Right forelimb (tissue), 1 donor: ENCODE measurements around the gene KCNB1.
A peak's percentile ranks its signal among the peaks of the same experiment; 100 is the strongest.

Experiments used
- DNase-seq: peaks from one replicate; pipeline ENCODE4 v3.0.0-alpha.2; 2018

KCNB1 gene

DNA sequence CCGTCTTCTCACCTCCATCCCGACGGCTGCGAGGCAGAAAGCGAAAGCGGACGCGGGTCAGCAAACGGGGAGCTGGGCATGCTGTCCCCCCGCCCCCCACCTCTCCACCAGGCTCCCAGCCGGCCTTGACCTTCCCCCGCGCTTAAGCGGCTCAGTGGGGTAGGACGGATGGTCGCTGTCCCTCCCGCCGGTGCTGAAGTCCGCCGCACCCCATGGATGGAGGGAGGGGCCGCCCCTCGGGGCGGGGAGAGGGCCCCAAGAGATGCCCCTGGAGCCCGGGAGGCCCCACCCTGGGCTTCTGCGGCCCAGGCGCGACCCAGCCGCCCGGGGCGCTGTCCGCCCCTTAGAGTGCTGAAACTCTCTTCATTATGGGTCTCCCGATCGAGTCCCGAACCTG lies at the start of gene KCNB1:
Gene KCNB1 (minus strand): TSS at position 48 of the 397 bp plus-strand sequence. CDS start 188 bp downstream, outside the sequence.
- peak; percentile 78 for DNase-seq

DNA sequence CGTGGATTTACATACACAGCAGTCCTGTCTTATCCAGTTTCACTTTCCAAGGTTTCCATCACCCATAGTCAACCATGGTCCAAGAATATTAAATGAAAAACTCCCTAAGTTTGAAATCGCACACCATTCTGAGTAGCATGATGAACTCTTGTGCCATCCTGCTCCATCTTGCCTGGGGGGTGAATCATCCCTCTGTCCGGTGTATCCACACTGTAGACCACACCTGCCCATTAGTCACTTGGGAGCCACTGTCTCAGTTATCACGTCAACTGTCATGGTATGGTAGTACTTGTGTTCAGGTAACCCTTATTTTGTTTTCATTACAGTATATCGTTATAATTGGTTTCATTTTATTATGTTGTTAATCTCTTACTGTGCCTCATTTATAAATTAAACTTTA lies 47.0 kb upstream of the KCNB1 start:
- no peak for DNase-seq

DNA sequence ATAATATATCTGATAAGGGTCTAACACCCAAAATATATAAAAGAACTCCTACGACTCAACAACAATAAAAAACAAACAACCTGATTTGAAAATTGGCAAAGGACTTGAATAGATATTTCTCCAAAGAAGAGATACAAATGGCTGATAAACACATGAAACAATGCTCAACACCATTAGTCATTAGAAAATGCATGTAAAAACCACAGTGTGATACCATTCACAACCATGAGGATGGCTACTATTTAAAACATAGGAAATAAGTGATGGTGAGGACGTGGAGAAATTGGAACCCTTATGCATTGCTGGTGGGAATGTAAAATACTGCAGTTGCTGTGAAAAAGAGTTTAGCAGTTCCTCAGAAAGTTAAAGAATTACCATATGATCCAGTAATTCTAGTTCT lies 44.1 kb upstream of the KCNB1 start:
- DNase-seq, result no peak

DNA sequence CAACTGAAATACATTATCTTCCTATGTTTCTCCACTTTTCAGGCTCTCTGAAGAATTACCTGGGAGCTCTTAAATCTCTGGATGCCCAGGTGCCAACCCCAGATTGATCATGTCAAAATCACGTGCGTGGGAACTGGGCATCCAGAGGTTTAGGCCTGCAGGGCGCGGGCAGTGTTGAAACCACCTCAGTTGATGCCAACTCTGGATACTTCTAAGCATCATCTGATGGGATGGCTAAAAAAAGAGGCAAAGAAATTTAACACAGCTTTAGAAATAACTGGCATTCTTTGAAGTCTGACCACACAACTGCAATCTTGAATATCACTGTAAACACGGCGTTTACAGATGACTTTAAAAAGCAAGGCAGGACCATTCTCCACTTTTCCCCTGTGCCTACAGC lies 43.6 kb upstream of the KCNB1 start:
- no peak for DNase-seq

DNA sequence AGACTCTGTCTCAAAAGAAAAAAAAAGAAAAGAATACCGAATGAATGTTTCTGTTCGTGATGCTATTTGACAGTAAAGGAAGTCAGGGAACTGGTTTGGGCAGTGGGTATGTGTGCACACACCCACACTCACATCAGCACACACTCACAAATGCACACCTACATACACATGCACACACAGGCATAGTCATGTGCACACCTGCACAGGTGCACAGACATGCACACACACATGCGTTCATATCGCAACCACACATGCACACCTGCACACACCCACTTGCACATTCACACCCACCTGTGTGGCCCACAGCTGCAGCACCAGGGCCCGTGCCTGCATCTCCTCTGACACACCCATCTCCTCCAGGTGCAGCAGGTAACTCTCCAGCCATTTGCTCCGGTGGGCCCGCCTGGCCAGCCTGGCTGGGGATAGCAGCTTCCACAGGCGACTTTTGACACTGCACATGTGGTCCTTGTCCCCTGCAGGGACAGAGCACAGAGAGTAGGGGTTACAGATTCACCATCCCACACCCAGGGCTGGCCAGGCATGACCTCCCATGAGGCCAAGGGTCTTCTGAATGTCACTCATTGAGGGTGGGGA lies 41.4 kb upstream of the KCNB1 start:
- DNase-seq, result no peak

DNA sequence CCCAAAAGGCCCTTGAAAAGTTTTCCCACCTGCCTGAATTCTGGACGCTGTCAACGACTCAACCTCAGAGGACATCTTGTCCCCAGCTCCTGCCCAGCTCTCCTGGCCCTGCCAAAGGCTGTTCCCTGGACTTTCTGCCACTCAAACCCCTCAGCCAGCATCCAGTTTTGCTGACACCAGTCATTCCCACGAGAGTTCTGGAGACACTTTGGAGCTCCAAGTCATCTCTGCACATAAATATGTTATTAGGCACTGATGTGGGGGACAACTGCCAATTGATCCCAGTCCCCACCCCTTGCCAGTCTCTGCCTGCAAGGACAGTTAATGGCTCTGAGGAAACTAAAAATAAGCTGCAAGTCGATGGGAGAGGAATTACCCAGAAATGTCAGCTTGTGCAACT lies 38.9 kb upstream of the KCNB1 start:
- no peak for DNase-seq

DNA sequence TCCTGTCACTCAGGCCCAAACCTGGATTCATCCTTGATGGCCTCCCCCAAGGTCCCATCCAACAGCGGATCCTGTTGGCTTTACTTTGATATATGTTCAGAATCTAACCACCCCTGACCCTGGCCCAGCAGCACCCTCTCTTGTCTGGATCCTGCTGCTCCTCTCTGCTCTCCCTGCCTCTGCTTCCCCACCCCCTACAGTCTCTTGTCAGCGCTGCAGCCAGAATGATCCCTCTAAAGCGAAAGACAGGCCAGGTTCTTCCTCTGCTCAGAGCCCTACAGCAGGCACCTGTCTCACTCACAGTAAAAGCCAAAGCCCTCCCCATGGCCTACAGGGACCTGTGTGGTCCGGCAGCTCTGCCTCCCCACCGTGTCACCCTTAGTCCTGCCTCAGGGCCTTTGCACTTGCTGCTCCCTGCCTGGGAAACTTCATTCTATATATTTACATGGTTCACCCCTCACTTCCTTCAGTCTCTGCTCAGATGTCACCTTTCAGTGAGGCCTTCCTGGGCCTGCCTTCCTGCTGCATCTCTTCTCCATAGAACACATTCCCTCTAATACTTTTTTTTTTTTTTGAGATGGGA lies 37.4 kb upstream of the KCNB1 start:
- no peak for DNase-seq

DNA sequence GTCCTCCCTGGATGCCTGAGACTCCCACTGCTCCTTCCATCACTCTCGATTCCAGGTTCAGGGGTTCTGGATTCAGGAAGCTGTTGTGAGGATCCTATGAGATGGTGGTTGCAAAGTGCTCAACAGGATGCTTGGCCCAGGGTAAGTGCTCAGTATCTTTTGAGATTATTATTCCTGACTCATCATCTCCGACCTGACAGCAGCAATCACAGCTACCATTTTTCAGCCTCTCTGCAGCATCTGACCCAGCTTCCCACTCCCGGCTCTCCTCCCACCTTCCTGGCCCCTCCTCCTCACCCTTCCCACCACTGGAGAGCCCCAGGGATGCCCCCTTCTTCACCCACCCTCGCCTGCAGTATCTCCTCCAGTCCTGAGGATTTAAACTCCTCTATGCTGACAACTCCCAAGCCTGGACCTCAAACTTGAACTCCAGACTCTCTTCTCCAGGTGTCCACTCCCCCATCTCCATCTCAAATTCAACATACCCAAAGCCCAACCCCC lies 36.8 kb upstream of the KCNB1 start:
- DNase-seq, result no peak

DNA sequence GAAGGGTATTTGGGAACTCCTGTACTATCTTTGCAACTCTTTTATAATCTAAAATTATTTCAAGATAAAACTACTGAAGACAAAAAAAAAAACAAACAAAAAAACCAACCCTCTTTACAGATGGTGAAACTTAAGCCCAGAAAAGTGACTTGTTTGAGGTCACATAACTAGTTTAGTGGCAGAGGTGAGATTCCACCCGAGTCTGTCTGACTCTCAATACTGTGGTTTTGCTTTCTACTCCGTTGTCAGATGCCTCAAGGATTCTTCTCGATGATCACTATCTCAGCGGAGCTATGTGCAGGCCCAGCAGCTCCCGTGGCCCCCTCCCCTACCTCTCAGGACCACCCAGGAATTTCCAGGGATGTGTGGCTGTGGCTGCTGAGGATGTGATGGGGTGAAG lies 36.1 kb upstream of the KCNB1 start:
- DNase-seq, result no peak

DNA sequence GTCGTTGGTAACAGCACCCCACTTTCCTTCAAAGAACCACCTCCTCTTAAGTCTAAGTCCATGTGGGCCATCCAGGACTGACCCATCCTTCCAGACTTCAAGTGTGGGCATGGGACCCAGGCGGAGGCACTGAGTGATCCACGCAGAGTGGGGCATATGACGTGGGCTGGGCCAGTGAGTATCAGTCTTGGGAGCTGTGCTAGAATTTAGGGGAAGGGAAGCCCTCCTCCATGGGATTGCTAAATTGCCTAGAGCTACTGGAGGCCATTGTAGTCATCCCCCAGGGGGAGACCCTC lies 35.3 kb upstream of the KCNB1 start:
- DNase-seq, result no peak

DNA sequence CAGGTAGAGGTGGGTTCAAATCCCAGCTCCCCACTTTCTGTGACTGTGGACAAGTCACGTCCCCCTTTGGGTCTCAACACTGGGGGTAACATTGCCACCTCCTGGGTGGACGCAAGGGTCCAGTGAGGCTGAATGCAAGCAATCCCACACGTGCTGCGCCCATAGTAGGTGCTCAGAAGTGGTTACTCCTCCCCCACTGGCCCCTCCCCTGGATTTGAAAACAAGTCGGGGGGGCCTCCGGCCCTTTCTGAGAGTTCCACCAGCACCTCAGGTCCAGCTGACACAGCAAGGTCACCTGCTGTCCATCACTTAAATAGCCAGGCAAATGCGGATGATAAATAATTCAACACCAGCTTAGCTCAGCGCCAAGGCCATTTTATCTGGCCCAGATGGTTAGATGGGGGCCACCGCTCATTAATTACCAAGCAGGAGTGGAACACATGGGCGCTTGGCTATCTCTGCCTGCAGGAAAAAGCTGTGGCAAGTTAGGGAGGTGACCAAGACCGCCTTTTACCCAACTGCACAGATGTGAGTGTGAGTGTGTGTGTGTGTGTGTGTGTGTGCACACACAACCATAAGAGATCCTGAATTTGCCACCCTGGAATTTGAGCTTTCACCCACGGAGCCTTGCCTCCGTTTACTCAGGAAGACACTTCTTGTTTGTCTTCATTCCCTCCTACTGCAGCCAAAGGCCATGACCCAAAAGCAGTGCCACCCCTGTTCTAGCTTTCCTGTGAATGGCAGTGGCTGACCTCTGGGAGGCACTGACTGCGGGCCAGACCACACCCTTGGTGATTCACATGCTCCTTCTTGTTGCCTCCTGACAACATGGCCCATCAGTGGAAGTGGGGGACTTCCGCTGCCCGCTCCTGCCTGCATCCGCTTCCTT lies 34.7 kb upstream of the KCNB1 start:
- no peak for DNase-seq

DNA sequence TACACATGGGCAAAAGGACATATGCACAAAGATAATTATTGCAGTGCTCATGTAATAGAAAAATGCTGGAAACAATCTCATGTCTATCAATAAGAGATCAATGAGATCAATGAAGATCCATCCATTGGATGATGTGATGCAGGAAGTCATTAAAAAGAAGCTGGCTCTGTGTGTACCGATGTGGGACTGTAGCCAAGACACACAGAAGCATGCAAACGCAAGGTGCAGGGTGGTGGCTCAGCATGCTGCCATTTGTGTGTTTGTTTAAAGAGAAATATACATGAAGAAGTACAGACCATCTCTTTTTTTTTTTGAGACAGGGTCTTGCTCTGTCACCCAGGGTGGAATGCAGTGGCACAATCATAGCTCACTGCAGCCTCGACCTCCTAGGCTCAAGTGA lies 33.1 kb upstream of the KCNB1 start:
- no peak for DNase-seq

DNA sequence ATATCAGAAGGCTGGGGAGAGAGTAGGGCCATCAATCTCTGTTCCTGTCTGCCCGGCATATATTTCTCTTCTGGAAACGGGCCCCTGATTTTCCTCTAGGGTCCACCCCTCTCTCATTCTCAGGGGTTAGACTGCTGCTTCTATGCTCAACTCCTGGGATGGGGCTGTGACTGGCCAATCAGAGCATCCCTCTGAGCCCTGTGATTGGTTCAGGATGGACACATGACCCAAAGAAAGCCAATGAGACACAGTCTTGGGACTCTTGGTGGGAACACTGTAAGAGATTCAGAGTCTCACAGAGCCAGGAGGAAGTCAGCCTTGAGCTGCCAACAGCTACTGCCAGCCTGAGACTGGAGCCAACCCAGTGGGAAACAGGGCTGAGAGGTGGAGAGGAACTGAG lies 31.0 kb upstream of the KCNB1 start:
- no peak for DNase-seq

DNA sequence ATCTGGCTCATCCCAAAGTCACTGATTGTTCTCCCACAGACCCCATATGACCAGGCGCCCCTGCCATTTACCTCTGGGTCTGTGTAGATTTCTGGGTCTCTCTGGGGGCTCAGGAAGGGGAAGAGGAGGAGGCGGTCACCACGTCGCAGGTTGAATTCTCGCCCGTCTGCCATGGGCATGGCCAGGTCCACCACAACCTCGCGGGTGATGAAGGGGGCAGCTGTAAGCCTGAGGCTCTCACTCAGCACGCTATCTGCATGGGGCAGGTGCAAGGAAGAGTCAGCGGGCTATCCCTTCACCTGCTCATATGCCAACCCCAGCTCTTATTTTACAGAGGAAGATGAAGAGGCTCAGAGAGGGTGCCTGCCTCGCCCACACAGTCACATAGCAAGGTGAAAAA lies 30.5 kb upstream of the KCNB1 start:
- DNase-seq, result no peak

DNA sequence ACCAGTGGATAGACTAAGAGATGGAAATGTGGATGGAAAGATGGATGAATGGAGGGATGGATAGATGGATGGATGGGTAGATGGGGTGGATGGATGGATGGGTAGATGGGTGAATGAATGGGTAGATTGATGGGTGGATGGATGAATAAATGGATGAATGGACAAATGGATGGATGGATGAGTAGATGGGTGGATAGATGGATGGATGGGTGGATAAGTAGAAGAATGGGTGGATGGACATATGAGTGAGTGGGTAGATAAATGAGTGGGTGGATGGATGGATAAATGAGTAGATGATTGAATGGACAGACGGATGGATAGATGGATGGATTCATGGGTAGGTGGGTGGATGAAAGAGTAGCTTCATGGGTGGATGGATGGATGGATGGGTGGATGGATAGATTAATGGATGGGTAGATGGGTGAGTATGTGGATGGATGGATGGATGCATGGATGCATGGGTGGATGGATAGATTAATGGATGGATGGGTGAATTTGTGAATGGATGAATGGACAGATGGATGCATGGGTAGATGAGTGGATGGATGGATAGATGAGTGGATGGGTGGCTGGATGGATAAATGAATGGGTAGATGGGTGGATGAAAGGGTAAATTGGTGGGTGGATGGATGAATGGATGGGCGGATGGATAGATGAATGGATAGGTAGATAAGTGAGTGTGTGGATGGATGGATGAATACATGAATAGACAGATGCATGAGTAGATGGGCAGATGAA lies 29.5 kb upstream of the KCNB1 start:
- DNase-seq, result no peak

DNA sequence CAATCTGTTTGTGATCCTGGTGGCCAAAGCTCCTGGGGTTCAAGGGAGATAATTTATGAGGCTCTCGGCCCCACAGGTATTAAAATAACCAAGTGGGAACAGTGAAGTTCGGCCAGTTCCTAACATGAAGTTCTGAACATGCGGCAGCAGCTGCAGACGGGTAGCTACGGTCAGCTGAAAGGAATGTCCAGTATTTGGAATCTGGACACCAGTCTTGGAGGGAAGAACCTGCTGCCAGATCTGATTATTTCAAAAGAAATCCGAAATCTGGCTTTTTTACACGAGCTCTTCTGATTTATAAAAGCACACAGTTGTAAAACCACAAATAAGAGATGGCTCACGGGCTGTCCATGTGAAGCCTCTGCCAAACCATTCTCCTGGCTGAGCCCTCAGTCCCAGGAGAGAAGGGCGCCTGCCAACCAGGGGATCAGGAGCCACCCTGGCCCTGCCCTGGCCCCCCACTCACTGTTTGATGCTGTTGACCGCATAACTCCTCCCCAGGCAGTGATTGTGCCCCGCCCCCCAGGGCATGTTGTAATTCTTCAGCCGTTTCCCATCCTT lies 28.2 kb upstream of the KCNB1 start:
- no peak for DNase-seq

DNA sequence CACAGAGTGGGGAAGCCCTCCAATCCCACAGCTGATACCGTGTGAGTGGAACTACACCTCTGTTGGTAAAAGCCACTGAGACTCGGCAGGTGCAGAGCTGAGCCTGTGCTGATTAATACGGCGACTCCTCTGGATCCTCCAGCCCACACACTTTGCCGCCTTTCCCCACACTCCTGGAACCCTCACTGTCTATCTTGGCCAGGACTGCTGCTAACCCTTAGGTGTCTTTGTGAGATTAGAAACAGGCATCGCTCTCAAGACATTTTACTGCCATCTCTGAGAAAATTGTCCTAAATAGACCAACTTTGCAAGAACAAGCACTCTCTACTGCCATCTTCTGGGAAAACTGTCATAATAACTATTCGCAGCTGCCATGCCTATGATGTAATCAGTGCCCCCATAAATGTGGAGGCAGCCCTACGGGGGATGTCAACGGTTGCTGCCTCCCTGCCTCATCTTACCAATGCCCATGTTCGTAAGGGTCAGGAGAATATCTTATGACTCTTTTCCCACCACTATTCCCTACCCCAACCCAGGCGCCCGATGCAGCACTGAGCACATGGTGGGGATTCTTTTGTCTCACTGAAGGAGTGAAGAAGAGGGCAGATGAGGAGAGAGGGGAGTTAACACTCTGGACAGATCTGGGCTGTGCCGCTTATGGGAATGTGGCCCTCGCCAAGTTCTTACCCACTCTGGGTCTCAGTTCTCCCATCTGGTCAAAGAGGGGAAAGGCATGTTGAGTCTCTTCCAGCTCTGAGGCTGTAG lies 26.1 kb upstream of the KCNB1 start:
- no peak for DNase-seq

DNA sequence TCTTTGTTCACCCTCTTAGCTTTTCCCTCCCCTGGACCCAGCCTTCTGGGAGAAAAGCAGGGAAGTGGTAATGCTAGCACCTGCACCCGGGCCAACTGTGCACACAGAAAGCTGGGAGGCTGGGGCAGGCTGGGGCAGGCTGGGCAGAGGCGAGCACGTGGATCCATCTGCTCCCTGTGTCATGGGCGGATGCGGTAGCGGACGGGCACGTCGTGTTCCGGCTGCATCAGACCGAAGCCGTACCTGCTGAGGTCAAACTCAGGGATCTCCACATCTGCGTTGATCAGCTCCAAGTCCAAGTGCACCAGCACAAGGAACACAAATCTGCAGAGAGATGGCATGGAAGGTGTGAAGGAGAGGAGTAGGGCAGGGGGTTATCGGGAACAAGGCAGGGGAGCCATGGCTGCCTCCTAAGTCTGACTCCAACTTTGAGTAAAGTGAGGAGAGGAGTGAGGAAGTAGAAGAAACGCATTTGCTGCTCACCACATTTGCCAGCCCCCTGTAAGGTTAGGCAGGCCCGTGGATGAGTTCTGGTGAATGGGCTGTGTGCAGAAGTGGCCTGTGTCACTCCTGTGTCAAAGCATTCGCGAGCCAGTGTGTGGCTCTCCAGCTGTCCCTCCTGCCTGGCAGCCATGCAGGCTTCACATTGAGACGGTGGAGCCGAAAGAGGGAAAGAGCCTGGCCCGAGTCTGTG lies 25.4 kb upstream of the KCNB1 start:
- DNase-seq, result no peak

DNA sequence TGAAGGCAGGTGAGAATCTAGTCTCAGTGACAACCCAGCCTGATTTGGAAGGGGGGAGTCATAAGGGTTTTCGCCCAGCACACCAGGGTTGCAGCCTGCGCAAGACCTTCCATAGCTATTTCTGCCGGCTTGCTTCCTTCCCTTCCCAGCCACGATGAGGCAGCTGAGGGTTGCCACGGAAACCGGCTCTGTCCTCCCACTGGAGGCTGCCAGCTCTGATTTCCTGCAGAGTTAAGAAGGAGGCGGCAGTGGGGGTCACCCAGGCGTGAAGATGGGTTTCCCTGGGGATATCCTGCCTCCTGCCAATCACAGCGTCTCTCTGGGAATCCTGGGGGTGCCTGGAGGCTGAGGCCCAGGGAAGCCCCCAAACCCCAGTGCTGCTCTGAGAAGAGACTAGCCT lies 23.1 kb upstream of the KCNB1 start:
- no peak for DNase-seq

DNA sequence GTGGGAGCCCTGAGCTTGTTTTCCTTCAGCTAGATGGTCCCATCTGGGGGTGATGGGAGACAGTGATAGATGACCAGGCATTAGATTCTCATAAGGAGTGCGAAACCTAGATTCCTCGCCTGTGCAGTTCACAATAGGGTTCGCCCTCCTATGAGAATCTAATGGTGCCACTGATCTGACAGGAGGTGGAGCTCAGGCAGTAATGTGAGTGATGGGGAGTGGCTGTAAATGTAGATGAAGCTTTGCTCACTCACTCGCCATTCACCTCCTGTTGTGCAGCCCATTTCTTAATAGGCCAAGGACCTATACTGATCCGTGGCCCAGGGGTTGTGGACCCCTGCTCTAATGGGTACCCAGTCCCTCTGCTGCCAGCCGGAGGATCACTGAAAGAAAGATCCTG lies 20.7 kb upstream of the KCNB1 start:
- DNase-seq, result no peak

DNA sequence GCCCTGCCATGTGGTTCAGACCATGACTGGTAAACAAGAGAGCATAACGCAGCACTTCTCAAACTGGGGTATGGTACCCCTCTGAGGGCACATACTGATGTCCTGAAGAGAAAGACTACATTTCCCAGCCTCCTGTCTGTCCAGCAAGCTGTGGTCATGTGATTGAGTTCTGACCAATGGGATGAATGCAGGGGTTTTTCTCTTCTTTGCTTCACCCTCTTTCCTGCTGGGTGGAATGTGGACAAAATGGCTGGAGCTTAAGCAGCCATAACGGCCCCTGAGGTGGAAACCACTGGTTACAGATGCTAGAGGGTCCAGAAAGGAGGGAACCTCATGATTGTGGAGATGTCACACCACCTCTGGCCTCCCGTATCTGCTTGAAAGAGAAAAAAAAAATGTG lies 19.4 kb upstream of the KCNB1 start:
- no peak for DNase-seq

DNA sequence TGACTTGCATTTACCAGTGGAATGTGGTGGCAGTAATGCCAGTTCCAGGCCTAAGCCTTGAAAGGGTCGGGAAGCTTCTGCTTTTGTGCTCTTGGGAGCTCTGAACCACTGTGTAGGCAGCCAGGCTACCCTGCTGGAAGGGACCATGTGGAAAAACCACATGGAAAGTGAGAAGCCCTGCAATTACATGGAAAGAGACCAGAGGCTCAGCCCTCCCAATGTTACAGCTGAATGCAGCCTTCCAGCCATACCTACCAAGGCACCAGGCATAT lies 14.9 kb upstream of the KCNB1 start:
- no peak for DNase-seq
